ENCODE data around the gene BIRC6.
"Not testable (repeated sequence)": the region's sequence is repeated elsewhere in the genome, so short reads cannot be mapped to it uniquely, and the experiment has no call there.

Gene BIRC6

DNA sequence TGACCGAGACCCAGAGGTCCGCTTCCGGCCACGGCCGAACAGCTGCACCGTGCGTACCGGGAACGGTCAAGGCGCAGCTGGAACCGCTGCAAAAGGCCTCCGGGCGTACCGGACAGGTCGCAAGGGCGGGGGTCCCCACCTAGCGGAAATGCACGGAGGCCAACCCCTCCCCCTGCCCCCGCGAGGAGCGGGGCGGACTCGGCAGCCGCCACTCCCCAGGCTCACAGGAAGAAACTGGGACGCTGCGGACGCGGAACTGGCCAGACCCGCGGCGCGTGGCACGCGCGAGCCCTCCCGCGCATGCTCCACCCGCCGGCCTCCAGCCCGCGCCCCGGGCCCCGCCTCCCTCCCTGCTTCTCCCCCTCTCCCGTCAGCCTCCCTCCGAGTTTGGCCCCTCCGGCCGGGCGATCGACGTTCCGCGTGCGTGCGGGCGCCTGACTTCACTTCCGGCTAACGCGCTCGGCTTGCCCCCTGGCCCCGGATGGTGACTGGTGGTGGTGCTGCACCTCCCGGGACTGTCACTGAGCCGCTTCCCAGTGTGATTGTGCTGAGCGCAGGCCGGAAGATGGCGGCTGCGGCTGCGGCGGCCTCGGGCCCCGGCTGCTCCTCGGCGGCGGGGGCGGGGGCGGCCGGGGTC lies at the start of gene BIRC6:
BIRC6 (plus strand) TSS at position 343 of the 637 bp plus-strand sequence; CDS start at position 482, 139 bp downstream.
- peak; percentile 97 for DNase-seq (ENCODE audit: low spot score)

DNA sequence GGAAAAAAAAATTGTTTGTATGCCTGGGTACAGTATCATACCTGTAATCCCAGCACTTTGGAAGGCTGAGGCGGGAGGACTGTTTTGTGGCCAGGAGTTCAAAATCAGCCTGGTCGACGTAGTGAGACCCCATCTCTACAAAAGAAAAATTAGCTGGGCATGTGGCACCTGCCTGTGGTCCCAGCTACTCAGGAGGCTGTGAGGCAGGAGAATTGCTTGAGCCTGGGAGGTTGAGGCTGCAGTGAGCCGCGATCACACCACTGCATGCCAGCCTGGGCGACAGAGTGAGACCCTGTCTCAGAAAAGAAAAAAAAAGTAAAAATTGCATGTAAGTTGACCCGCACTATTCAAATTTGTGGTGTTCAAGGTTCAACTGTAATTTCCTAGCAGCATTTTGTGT lies 46.2 kb upstream of the BIRC6 start:
- no peak for DNase-seq (ENCODE audit: low spot score)

DNA sequence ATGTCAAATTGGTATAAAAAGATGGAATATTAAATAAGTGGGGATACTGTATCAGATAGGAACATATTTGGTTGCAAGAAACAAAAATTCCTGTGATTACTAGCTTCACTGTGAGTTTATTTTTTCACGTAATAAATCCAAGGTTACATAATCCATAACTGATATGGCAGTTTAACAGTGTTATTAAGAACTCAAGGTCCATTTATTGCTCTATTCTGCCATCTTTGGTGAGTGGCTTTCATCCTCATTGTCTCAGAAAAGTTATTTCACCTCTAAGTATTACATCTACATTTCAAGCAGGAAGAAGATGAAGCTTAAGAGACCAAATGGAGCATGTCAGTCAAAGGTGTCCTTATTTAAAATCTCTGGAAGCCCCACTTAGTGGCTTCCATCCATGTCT lies 41.9 kb upstream of the BIRC6 start:
- DNase-seq (ENCODE audit: low spot score), result no peak

- not testable (repeated sequence) for DNase-seq (ENCODE audit: low spot score)
These were observed 28.1 kb upstream of the BIRC6 start for GRCh38 chr2:32328679-32329078.

DNA sequence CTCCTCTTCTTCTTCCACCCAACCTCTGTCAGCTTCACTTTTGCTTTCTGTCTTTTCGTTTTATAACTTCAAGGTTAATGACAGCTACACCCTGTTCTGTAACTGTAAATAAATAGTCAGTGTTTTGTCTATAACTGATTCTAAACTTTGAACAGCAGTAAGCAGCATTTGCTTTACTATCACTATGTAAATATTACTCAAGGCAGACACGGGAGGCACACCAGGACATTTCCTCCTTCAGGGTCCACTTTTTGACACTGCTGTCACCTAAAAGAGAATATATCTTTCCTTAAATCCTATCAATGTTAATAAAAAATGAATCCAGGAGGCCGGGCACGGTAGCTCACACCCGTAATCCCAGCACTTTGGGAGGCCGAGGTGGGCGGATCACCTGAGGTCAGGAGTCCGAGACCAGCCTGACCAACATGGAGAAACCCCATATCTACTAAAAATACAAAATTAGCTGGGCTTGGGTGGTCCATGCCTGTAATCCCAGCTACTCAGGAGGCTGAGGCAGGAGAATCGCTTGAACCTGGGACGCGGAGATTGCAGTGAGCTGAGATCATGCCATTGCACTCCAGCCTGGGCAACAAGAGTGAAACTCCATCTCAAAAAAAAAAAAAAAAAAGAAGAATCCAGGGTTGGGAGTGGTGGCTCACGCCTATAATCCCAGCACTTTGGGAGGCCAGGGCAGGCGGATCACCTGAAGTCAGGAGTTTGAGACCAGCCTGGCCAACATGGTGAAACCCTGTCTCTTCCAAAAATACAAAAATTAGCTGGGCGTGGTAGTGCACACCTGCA lies 27.4 kb upstream of the BIRC6 start:
- not testable (repeated sequence) for DNase-seq (ENCODE audit: low spot score)

GRCh38 chr2:32330136-32330535 lies 26.7 kb upstream of the BIRC6 start:
- no peak for DNase-seq (ENCODE audit: low spot score)

GRCh38 chr2:32342801-32343200 lies 14.0 kb upstream of the BIRC6 start:
- DNase-seq (ENCODE audit: low spot score), result no peak

DNA sequence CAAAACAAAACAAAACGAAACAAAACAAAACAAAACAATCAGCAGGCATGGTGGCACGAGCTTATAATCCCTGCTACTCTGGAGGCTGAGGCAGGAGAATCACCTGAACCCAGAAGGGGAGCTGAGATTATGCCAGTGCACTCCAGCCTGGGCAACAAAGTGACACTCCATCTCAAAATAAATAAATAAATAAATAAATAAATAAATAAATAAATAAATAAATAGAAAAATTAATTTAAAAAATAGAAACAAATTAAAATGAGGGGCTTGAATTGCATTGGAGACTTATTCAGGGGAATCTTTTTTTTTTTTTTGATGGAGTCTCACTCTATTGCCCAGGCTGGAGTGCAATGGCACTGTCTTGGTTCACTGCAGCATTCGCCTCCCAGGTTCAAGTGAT lies 6.0 kb upstream of the BIRC6 start:
- not testable (repeated sequence) for DNase-seq (ENCODE audit: low spot score)

GRCh38 chr2:32355976-32356680 lies 695 bp upstream of the BIRC6 start:
- DNase-seq (ENCODE audit: low spot score), result peak; percentile 53

- peak; percentile 22 for DNase-seq (ENCODE audit: low spot score)
These were observed 691 bp downstream of the BIRC6 start for GRCh38 chr2:32357318-32358110.

DNA sequence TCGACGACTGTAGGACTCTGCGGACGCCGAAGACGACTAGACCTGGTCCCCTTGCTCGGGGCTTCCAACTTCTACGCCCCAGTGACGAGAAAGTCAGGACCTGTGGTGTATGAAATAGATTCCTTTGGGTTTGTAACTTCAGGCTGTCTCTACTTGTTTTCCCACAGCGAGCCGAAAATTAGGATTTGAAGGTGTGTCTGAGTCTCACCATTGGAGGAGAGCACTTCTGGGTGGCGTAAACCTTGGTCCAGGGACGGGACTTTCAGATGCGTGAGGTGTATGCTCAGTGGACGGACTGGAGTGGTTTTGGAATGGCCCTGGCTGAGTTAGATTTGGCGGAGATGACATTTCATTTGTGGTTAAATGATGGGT lies 1.3 kb downstream of the BIRC6 start:
- DNase-seq (ENCODE audit: low spot score), result no peak

- no peak for DNase-seq (ENCODE audit: low spot score)
These were observed 3.6 kb downstream of the BIRC6 start for GRCh38 chr2:32360416-32360815.

GRCh38 chr2:32362997-32363396 lies 6.2 kb downstream of the BIRC6 start:
- not testable (repeated sequence) for DNase-seq (ENCODE audit: low spot score)

- DNase-seq (ENCODE audit: low spot score), result no peak
These were observed 6.8 kb downstream of the BIRC6 start for GRCh38 chr2:32363597-32363996.

- DNase-seq (ENCODE audit: low spot score), result not testable (repeated sequence)
These were observed 7.5 kb downstream of the BIRC6 start for GRCh38 chr2:32364290-32364689.

DNA sequence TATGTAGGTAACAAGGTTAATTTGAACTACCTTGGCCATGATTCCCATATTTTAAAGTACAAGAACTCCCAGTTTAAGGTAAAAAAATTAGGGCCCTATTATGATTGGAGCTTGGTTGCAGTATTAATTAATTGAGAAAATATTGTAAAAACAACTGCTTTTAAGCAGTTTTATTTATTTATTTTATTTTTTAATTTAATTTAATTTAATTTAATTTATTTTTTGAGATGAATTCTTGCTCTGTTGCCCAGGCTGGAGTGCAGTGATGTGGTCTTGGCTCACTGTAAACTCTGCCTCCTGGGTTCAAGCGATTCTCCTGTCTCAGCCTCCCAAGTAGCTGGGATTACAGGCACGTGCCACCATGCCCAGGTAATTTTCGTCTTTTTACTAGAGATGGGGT lies 8.9 kb downstream of the BIRC6 start:
- not testable (repeated sequence) for DNase-seq (ENCODE audit: low spot score)

DNA sequence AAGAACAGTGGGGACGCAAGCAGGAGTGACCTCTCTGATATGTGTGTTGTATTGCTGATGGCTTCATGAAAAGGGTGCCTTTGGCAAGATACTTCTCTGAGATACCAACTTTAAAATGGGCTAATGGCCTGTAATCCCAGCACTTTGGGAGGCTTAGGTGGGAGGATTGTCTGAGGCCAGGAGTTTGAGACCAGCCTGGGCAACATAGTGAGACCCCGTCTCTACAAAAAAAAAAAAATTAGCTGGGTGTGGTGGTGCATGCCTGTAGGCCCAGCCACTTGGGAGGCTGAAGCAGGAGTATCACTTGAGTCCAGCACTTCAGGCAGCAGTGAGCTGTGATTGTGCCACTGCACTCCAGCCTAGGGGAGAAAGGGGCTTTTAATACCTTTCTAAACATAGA lies 9.8 kb downstream of the BIRC6 start:
- DNase-seq (ENCODE audit: low spot score), result no peak

GRCh38 chr2:32369222-32369621 lies 12.4 kb downstream of the BIRC6 start:
- DNase-seq (ENCODE audit: low spot score), result no peak

DNA sequence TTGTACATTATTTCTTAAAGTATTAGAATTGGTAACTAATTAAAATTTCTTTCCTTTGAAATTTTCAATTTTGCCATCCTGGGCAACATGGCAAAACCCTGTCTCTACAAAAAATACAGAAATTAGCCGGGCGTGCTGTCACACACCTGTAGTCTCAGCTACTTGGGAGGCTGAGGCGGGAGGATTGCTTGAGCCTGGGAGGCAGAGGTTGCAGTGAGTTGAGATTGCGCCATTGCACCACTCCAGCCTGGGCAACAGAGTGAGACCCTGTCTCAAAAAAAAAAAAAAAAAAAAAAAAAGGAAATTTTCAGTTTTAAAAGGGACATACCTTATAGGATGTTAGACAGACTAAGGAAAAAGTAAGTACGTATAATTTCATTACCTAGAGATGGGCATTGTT lies 14.1 kb downstream of the BIRC6 start:
- not testable (repeated sequence) for DNase-seq (ENCODE audit: low spot score)

DNA sequence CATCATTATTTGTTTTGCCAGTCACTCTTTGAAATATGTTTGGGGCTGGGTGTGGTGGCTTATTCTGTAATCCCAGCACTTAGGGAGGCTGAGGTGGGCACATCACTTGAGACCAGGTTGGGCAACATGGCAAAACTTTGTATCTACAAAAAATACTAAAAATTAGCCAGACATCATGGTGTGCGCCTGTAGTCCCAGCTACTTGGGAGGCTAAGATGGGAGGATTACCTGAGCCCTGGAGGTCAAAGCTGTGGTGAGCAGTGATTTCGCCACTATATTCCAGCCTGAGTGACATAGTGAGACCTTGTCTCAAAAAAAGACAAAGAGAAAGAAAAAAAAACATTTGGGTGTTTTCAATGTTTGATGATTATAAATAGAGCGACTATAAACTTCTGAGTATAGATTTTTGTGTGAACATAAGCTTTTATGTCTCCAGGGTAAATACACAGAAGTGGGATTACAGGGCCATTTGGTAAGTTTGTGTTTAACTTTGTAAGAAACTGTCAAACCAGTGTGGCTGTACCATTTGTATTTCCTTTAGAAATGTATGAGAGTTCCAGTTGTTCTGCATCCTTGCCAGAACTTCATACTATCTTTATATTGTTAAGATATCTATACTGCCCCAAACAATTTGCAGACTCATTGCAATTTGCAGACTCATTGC lies 15.8 kb downstream of the BIRC6 start:
- DNase-seq (ENCODE audit: low spot score), result no peak

GRCh38 chr2:32375228-32375892 lies 18.5 kb downstream of the BIRC6 start:
- no peak for DNase-seq (ENCODE audit: low spot score)
